ENCODE measurements around the gene PDE6H.

PDE6H gene

GRCh38 chr12:14937014-14937413, 35.8 kb upstream of the PDE6H start:
- no peak for DNase-seq
- TF ChIP-seq CTCF (IDR thresholded peaks at IDR 0.05; ENCODE audit: low read depth, low read length, missing control alignments): peak; percentile 26
- Histone ChIP-seq H3K36me3 (replicated peaks) (peaks cover 7% of the 10 kb centered on the region), H3K27me3 (replicated peaks) (no peaks in the 10 kb centered on the region), H3K27ac (no peak overlapping the region), H3K4me3 (ENCODE audit: low read depth, low read length) (no peak overlapping the region)
- in situ Hi-C loops (cut with HindIII; ENCODE audit: low pct_ligation_motif_present, low sequenced_read_pairs): no loop called here

DNA sequence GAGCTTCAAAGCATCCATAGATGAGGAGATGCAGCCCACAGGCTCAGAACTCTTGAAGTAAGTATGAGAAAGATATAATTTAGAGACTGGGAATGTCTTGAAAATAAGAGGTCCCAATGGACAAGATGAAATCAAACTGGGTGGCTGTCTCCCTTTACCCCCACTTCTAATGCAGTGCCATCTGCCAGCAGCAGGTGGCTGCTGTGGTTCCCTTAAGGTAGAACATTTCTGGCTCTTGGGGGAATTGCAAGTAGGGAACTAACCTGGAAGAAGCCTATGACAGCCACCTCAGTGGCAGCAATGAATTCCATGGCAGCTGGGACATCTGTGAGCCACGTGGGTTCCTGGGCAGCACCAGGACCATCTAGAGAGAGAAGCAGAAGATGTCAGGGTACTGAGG, 35.2 kb upstream of the PDE6H start:
- Histone ChIP-seq H3K4me3 (ENCODE audit: low read depth, low read length) (no peak overlapping the region), H3K27ac (no peak overlapping the region), H3K36me3 (replicated peaks) (peaks cover 12% of the 10 kb centered on the region), H3K27me3 (replicated peaks) (no peaks in the 10 kb centered on the region)
- DNase-seq: no peak
- peak; percentile 50 for TF ChIP-seq CTCF (IDR thresholded peaks at IDR 0.05; ENCODE audit: low read depth, low read length, missing control alignments)
- in situ Hi-C loops (cut with HindIII; ENCODE audit: low pct_ligation_motif_present, low sequenced_read_pairs): no loop called here

DNA sequence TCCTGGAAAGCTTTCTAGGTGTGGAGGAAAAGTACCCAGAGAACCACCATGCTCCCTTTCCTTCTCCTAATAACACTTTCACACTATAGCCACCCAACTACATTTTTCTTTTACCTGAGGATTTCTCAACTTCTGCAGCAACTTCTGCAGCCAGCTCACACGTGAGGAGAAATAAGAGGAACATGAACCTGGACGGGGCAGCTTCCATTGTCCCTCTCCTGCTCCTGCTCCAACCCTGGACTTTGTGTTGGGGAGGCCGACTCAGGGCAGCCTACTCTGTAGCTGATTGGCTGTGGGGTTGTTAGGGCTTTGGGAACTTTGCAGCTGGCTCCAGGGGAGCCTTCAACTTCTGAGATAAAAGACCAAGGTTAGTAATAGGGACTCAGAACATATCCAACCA, 34.5 kb upstream of the PDE6H start, which contains the start of gene ERP27:
TSS of gene ERP27 (minus strand) at position 237 of the 400 bp plus-strand sequence. CDS start at position 208, 29 bp downstream.
- TF ChIP-seq CTCF (IDR thresholded peaks at IDR 0.05; ENCODE audit: low read depth, low read length, missing control alignments): no peak
- Histone ChIP-seq H3K4me3 (ENCODE audit: low read depth, low read length) (no peak within 1 kb of the TSS), H3K27me3 (replicated peaks) (no peaks in the 10 kb centered on the region), H3K27ac (no peak within 1 kb of the TSS), H3K36me3 (replicated peaks) (peaks cover 12% of the 10 kb centered on the region)
- no peak for DNase-seq
- in situ Hi-C loops (cut with HindIII; ENCODE audit: low pct_ligation_motif_present, low sequenced_read_pairs): no loop called here

DNA sequence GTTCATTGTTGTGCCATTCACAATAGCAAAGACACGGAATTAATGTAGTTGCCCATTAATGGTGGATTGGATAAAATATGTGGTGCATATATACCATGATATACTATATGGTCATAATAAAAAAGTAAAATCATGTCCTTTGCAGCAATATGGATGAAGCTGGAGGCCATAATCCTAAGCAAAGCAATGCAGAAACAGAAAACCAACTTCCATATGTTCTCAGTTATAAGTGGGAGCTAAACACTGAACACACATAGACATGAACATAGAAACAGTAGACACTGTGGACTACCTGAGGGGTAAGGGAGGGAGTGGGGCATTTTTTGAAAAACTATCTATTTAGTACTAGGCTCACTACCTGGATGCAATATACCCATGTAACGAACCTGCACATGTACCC, 31.5 kb upstream of the PDE6H start:
- H3K36me3 ChIP-seq (replicated peaks): peaks cover 23% of the 10 kb centered on the region
- no peak for TF ChIP-seq CTCF (IDR thresholded peaks at IDR 0.05; ENCODE audit: low read depth, low read length, missing control alignments)
- in situ Hi-C loops (cut with HindIII; ENCODE audit: low pct_ligation_motif_present, low sequenced_read_pairs): no loop called here
- DNase-seq: no peak
- H3K4me3 ChIP-seq (ENCODE audit: low read depth, low read length): no peak overlapping the region
- no peak overlapping the region for H3K27ac ChIP-seq
- H3K27me3 ChIP-seq (replicated peaks): no peaks in the 10 kb centered on the region

DNA sequence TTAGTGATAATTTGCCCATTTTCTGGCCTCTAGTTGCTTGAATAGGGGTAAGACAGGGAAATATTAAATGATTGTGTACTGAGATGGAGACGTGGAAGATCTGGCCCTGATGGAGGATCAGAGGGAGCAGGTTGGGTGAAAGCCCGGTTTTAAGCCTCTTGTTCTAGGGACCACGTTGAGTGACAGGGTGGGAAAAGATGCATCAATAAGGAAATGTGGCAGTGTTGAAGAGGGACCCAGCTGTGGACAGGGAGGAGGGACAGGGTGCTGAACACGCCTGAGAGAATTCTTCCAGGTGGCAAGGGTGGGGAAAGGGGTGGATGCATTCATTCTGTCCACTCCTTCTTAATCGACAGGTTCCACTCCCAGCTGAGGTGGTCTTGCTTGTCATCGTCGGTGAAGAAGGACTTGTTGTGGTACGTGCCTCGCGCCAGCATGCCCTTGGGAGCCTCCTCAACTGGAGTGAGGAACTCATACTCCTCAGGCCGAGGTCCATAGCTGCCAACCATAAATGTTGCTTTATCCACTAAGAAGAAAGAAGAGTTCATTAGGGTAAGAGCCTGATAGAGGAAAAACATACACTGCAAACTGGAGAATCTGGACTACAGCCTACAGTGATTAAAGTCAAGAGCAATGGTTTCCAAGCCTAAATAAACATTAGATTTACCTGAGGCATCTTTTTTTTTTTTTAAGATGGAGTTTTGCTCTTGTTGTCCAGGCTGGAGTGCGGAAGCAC, 30.5 kb upstream of the PDE6H start:
- in situ Hi-C loops (cut with HindIII; ENCODE audit: low pct_ligation_motif_present, low sequenced_read_pairs): no loop called here
- TF ChIP-seq CTCF (IDR thresholded peaks at IDR 0.05; ENCODE audit: low read depth, low read length, missing control alignments): no peak
- no peak overlapping the region for H3K4me3 ChIP-seq (ENCODE audit: low read depth, low read length)
- H3K27me3 ChIP-seq (replicated peaks): no peaks in the 10 kb centered on the region
- H3K27ac ChIP-seq: no peak overlapping the region
- peaks cover 26% of the 10 kb centered on the region for H3K36me3 ChIP-seq (replicated peaks)
- no peak for DNase-seq

- no peak for DNase-seq
- Histone ChIP-seq H3K27me3 (replicated peaks) (no peaks in the 10 kb centered on the region), H3K27ac (no peak overlapping the region), H3K4me3 (ENCODE audit: low read depth, low read length) (no peak overlapping the region), H3K36me3 (replicated peaks) (peaks cover 29% of the 10 kb centered on the region)
- TF ChIP-seq CTCF (IDR thresholded peaks at IDR 0.05; ENCODE audit: low read depth, low read length, missing control alignments): no peak
- in situ Hi-C loops (cut with HindIII; ENCODE audit: low pct_ligation_motif_present, low sequenced_read_pairs): no loop called here
These were observed 26.7 kb upstream of the PDE6H start for GRCh38 chr12:14946162-14946561.

Data from brain microvascular endothelial cell (primary cell).